Kasumi-1 (cell line): ENCODE data around the gene MOGAT2.
A peak's percentile ranks its signal among the peaks of the same experiment; 100 is the strongest.

ENCODE experiments used
- DNase-seq, 2 experiments: peaks; one replicate each; lab custom pipeline; 2025; lab: John Stamatoyannopoulos, UW

Gene MOGAT2

DNA sequence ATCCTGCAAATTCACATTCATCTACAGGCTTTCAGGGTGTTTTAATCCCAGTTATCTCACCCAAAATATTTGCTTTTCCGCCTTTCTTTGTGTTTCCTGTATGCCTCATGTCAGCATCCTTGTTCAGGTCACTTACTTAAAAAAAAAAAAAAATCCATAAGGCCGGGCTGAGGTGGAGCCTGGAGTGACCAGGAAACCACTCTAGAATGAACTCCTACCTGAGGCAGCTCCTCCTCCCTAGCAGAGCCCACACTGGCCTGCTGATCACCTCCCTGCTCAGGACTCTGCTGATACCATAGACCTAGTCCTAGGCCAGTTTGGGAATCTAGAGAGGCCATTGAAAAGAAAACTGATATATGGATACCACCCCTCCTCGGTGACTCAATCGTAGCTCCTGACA is 42.2 kb downstream of the MOGAT2 start:
- no peak for DNase-seq

DNA sequence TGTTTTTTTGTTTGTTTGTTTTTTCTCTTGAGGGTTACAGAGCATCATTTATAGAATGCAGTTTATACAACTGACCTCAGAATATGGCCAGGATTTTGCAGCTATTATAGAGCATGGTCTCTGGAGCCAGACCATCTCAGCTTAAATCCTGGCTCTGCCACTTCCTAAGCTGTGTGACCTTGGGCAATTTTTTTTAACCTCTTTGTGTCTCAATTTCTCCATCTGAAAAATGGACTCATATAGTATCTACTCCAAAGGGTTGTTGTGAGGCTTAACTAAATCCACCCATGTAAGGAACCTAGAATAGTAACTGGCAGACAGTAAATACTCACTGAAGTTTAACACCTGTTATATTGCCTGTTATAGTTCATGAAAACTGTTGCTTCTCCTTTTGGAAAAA is 42.6 kb downstream of the MOGAT2 start:
- no peak for DNase-seq

GRCh38 chr11:75760710-75761493 is 43.3 kb downstream of the MOGAT2 start:
- no peak for DNase-seq

GRCh38 chr11:75762158-75762557 is 44.5 kb downstream of the MOGAT2 start:
- no peak for DNase-seq

DNA sequence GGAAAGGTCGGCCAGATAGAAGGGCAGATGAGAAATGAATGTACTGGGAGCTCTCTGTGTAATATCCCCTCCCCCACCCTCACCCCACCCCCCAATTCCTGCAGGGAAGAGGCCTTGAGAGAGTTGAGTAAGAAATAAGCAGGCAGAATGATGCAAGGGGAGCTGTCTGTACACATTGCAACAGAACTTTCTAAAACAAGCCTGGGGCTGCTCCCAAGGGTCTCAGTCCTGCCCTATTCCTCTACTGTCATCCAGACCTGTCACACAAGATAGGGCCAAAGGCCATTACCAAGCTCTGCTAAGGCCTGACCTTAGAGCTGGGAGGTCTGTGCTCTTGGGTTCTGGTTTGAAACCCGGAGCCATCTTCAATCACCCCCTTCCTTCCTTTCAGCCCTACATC is 45.2 kb downstream of the MOGAT2 start:
- DNase-seq: peak; percentile 14 to 19

- no peak for DNase-seq
These were observed 46.2 kb downstream of the MOGAT2 start for GRCh38 chr11:75763846-75764245.

- DNase-seq: no peak
These were observed 47.5 kb downstream of the MOGAT2 start for GRCh38 chr11:75765116-75765515.

DNA sequence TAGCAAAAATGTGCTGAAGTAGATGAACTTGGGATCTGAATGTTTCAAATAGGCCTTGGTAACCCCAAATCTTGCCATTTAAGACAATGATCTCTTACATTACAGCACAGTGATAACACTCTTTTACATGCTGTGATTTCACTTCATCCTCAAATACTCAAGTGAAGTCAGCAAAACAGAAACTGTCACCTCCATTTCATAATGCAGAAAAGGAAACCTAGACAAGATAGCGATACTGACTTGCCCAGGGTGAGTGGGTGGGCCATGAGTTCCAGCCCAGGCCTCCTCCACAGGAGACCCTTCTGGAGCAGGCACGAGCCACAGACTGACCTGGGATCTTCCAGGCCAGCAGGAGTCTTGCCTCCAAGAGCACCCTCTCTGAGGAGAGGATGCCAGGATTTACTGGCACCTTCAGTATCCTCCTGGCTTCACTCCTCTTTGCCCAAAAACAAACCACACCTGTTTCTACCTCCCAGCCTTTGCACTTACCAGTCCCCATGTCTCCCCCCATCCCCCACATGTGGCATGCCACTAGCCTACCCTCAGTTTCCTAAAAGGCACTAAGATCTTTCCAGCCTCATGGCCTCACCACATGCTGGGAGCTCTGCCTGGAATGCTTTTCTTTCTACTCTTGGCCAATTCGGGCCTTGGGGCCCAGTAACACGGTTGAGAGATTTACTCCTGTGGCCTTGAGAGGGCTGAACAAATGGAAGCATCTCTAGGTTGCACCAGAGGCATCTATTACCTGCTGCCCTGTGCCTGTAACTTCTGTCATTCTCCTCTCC is 49.0 kb downstream of the MOGAT2 start:
- DNase-seq: no peak

DNA sequence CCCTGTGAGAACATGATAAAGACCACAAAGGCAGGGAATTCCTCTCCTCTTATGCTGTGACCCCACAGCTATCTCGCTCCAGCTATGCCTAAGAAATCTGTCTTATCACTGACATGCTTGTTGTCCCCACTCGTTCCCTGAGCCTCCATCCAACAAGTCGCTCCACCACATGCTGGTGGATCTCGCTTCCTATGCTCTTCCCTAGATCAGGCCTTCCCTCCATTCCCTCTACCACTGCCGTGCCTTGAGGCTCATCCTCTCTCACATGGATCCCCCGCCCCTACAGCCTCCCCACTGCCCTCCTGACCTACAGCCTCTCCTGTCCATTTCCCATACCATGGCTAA is 49.6 kb downstream of the MOGAT2 start:
- no peak for DNase-seq

GRCh38 chr11:75767793-75768111 is 50.1 kb downstream of the MOGAT2 start:
- DNase-seq: no peak

GRCh38 chr11:75768112-75768908 is 50.7 kb downstream of the MOGAT2 start, which contains the start of gene DGAT2:
TSS of gene DGAT2 (plus strand) at chr11:75768778. CDS start at chr11:75768992, 214 bp downstream.
- DNase-seq: peak; percentile 67 to 78

DNA sequence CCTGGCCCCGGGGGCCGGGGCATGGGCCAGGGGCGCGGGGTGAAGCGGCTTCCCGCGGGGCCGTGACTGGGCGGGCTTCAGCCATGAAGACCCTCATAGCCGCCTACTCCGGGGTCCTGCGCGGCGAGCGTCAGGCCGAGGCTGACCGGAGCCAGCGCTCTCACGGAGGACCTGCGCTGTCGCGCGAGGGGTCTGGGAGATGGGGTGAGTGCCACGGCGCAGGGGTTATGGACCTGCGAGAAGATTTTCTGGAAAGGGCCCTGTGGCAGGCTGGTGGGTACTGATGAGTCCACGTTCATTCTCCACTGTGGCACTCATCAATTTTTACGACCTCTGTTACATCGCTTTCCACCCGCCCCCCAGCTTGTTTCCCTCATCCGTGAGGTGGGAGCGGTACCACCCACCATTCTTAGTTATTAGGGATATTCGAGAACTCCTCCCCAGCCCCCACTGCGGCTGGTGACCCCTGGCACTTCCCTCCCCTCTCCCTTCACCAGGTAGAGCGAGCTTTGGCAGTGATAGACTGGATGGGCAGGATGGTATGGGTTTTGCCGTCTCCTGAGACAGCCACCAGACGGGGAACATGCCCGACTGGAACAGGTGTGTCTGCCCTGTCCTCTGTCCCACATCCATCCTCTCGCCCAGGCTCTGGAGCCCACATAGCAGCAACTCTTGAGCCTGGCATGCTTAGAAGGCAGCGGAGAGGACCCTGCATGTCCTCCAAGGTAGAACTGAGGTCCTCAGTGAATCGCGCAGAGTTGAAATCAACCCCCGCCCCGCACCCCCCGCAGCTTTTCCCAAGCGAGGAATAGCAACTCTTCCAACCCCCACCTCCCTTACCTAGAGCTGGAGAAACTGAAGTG is 51.5 kb downstream of the MOGAT2 start:
- no peak for DNase-seq

- DNase-seq: no peak
These were observed 52.5 kb downstream of the MOGAT2 start for GRCh38 chr11:75770102-75770501.

DNA sequence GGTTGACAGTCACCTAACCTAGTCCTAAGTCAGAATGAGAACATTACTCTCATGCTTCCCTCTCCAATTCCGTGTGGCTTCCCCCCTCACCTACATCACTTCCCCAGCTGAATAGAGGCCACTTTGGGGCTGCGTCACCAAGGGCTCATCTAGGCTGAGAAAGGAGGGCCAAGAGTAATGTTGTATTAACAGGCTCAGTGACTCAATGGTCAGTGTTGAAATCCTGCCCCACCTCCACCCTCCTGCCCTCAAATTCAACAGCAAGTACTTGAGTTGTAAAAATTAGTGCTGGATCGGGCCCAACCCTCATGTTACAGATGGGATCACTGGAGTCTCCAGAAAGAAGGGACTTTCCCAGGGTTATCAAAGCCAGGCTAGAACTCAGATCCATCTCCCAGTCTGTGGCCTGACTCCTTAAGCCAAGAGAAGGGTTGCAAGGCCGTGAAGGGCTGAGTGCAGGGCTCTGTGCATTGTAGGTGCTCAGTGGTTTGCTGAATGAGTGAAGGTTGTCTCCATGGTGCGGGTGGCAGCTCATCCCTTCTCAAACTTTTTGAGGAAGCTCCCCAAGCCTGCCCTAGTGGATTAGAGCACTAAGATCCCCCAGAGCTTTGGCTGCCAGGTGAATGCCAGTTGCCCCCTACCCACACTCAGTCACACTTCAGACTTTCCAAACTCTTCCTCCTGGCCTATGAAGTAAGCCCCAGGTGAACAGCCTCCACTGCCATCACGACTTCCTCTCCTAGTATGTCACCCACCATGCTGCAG is 54.2 kb downstream of the MOGAT2 start:
- DNase-seq: no peak

GRCh38 chr11:75773595-75774353 is 56.1 kb downstream of the MOGAT2 start:
- peak; percentile 39 to 43 for DNase-seq

DNA sequence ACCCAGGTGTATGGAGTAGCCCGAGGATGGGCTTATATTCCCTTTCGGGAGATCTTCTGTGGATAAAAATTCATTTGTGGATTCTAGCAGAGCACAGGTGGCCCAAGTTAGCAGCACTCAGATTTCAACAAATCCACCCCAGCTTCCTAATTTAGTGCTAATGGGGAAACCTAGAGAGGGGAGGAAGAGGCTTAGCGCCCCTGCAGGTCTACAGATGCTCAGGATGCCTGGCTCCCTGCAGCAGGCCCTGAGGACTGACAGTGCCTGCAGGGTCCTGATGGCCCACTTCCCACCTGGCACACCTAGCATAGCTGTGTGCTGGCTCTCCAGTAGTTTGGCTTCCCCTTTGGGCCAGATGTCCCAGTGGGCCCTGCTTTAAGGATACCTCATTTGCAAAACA is 57.4 kb downstream of the MOGAT2 start:
- DNase-seq: no peak

DNA sequence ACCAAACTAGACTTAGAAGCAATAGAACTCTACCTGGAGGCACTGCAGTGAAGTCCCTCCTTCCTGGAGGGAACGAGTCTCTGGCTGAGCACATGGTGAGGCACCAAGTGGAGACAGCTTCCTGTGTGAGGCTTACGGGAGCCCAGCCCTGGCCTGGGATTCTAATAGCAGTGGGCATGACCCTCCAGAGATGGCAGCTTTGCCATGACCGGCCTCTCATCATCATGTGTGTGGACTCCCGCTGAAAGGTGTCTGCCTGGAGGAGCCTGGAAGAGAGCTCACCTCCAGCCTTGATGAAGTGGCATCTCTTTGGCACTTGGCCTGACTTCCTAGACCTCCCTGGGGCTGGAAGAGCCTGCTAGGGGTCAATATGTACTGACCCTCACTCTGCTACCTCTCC is 58.9 kb downstream of the MOGAT2 start:
- DNase-seq: no peak

DNA sequence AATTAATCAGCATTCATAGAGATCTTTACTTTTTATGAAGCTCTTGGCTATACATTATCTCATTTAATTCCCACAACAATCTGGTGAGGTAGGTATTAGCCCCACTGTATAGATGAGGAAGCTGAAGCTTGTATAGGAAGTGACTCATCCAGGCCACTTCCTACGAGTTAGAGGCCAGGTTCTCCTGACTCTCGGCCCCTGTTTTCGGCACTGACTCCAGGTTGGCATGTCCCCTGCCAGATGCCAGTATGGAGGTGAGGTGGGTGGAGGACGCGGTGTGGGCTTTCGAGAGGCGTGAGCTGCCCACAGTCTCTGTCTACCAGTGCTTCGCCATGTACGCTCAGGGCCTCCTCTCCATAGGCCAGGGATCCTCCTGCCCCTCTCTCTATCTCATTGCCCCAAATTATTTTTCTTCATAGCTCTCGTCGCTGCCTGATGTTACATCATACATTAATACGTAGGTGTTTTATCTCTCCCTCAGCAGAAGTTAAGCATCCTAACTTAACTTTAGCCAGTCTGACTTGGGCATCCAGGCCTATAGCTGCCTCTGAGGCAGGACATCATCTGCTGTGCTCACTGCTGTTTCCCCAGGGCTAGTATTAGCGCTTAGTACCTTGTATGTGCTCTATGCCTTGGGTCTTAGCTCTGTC is 59.9 kb downstream of the MOGAT2 start:
- DNase-seq: peak; percentile 23 to 30

GRCh38 chr11:75778962-75779361 is 61.3 kb downstream of the MOGAT2 start:
- DNase-seq: no peak

DNA sequence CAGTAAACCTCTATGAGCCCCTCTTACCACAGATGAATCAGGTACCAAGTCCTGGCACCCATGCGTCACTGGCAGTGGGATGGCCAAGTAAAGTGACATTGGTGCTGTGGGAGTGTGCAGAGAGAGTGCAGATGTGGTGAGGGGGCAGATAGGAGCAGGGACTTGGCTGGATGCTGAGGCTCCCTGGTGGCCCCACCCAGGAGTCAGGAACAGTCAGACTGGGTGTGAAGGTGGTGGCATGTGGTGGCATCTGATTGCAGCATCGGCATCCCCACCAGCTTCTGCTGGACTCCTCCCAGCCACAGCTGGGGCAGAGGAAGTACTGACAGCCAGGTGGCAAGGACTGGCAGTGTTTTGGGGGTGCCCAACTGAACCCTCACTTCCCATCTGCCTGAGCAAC is 62.3 kb downstream of the MOGAT2 start:
- DNase-seq: no peak
